GM23338 (cell line): ENCODE data around the gene GPR25. TPM values are rescaled to one million over a fixed set of nuclear protein-coding genes. Genes with fewer than 3 reads are reported as not detected.

Experiments used
- ATAC-seq: fragments of 200-7000 bp; cut with Tn5 transposase; 3 replicates; pipeline ENCODE4 v1.9.1; 2020
- DNase-seq: peaks from one replicate; pipeline ENCODE4 v3.0.0-alpha.2; 2015; ENCODE audit warnings: low spot score
- H2AFZ ChIP-seq: fragments of 200-600 bp; sonication (generic); 2 replicates; pipeline ENCODE4 v1.8.0; 2016; ENCODE audit warnings: antibody characterized with exemption, mild to moderate bottlenecking, moderate library complexity
- H3F3A ChIP-seq: fragments of 200-600 bp; sonication (generic); replicated peaks from 2 replicates; pipeline ENCODE4 v1.8.0; 2017; ENCODE audit warnings: antibody characterized with exemption, mixed run types, low read depth
- H3K27ac ChIP-seq: fragments of 200-600 bp; sonication (generic); 2 replicates; pipeline ENCODE4 v1.6.1; 2016; ENCODE audit warnings: low read depth
- H3K27me3 ChIP-seq: fragments of 200-600 bp; sonication (generic); 2 replicates; pipeline ENCODE4 v1.8.0; 2016; ENCODE audit warnings: mild to moderate bottlenecking, mixed run types, moderate library complexity; ENCODE audit not compliant: insufficient read depth
- H3K36me3 ChIP-seq: fragments of 200-600 bp; sonication (generic); 2 replicates; pipeline ENCODE4 v1.8.0; 2016; ENCODE audit warnings: mild to moderate bottlenecking; ENCODE audit not compliant: insufficient read depth
- H3K4me1 ChIP-seq: fragments of 200-600 bp; sonication (generic); 2 replicates; pipeline ENCODE4 v1.8.0; 2016; ENCODE audit warnings: mild to moderate bottlenecking, moderate library complexity; ENCODE audit not compliant: insufficient read depth
- H3K4me2 ChIP-seq: fragments of 200-600 bp; sonication (generic); 2 replicates; pipeline ENCODE4 v1.7.1; 2017; ENCODE audit warnings: mixed run types
- H3K4me3 ChIP-seq: fragments of 200-600 bp; sonication (generic); 2 replicates; pipeline ENCODE4 v1.6.1; 2016; ENCODE audit warnings: mixed run types
- H3K79me2 ChIP-seq: fragments of 200-600 bp; sonication (generic); replicated peaks from 2 replicates; pipeline ENCODE4 v1.8.0; 2017; ENCODE audit warnings: mild to moderate bottlenecking; ENCODE audit not compliant: insufficient read depth
- H3K9me2 ChIP-seq: fragments of 200-600 bp; sonication (generic); 2 replicates; pipeline ENCODE4 v1.8.0; 2017; ENCODE audit not compliant: insufficient read depth
- H4K20me1 ChIP-seq: fragments of 200-600 bp; sonication (generic); replicated peaks from 2 replicates; pipeline ENCODE4 v1.8.0; 2017; ENCODE audit warnings: mild to moderate bottlenecking; ENCODE audit not compliant: insufficient read depth
- H3K27ac Mint-ChIP-seq: 2 replicates; pipeline ENCODE4 v1.8.0; 2020; ENCODE audit warnings: inconsistent platforms, mild to moderate bottlenecking, moderate library complexity, mixed read lengths
- H3K27me3 Mint-ChIP-seq: 3 replicates; pipeline ENCODE4 v1.8.0; 2022; ENCODE audit warnings: low read depth, mild to moderate bottlenecking, moderate library complexity, mixed read lengths, inconsistent platforms; ENCODE audit not compliant: insufficient read depth, poor library complexity
- H3K36me3 Mint-ChIP-seq: 3 replicates; pipeline ENCODE4 v1.8.0; 2021; ENCODE audit warnings: low read depth, mild to moderate bottlenecking, inconsistent platforms, moderate library complexity, mixed read lengths
- H3K4me1 Mint-ChIP-seq: 3 replicates; pipeline ENCODE4 v1.8.0; 2020; ENCODE audit warnings: mild to moderate bottlenecking, inconsistent platforms, mixed read lengths
- H3K4me3 Mint-ChIP-seq: 3 replicates; pipeline ENCODE4 v1.8.0; 2021; ENCODE audit warnings: moderate library complexity, mild to moderate bottlenecking, inconsistent platforms, mixed read lengths
- H3K9me3 Mint-ChIP-seq: 3 replicates; pipeline ENCODE4 v1.8.0; 2020; ENCODE audit warnings: moderate library complexity, mild to moderate bottlenecking, inconsistent platforms, mixed read lengths
- CREB1 ChIP-seq: fragments of 250-450 bp; sonication (Bioruptor Pico); IDR thresholded peaks from 2 replicates; pipeline ENCODE4 v1.5.0; 2020; ENCODE audit warnings: low read depth, mild to moderate bottlenecking, moderate library complexity
- EZH2 ChIP-seq: fragments of 200-600 bp; sonication (generic); IDR thresholded peaks from one replicate; pipeline ENCODE4 v1.8.0; 2017; ENCODE audit warnings: antibody characterized with exemption, mild to moderate bottlenecking, low read depth; ENCODE audit not compliant: unreplicated experiment
- EZH2phosphoT487 ChIP-seq: fragments of 200-600 bp; sonication (generic); IDR thresholded peaks from one replicate; pipeline ENCODE4 v1.8.1; 2018; ENCODE audit warnings: antibody characterized with exemption; ENCODE audit not compliant: unreplicated experiment
- JUNB ChIP-seq: IDR thresholded peaks from one replicate; pipeline ENCODE4 v1.6.1; 2016; ENCODE audit warnings: antibody characterized with exemption; ENCODE audit not compliant: unreplicated experiment
- NANOG ChIP-seq: IDR thresholded peaks from 2 replicates; pipeline ENCODE4 v1.6.1; 2016; ENCODE audit warnings: antibody characterized with exemption, borderline replicate concordance
- POLR2AphosphoS5 ChIP-seq: IDR thresholded peaks from 2 replicates; pipeline ENCODE4 v1.6.1; 2016; ENCODE audit warnings: antibody characterized with exemption, low read depth
- STAT1 ChIP-seq: IDR thresholded peaks from one replicate; pipeline ENCODE4 v1.6.1; 2016; ENCODE audit warnings: antibody characterized with exemption; ENCODE audit not compliant: unreplicated experiment
- ZNF331 ChIP-seq: fragments of 250-450 bp; sonication (Bioruptor Pico); IDR thresholded peaks from 2 replicates; pipeline ENCODE4 v1.5.0; 2020; ENCODE audit warnings: low read depth, mild to moderate bottlenecking, moderate library complexity
- polyA plus RNA-seq: library from polyadenylated mRNA; unstranded; fragments of >200 nt; fragmentation: Nextera tagmentation; extraction: Ambion mirVana; gene quantifications from 2 replicates; pipeline ENCODE4 v1.2.1, GENCODE V29; 2016
- total RNA-seq: library from RNA; depleted of rRNA; stranded (reverse); fragments of >200 nt; shearing (Covaris generic); gene quantifications from 2 replicates; pipeline ENCODE4 v1.2.3, GENCODE V29; 2014
- TF ChIP-seq, protein P1 (sequence below), 2 experiments: fragments of 200-600 bp in 1 of 2; sonication (generic) in 1 of 2; conservative IDR thresholded peaks; 2 replicates each; pipeline versions ENCODE4 v1.5.1 to v1.6.1; 2016 to 2017; ENCODE audit warnings: antibody characterized with exemption in 2 of 2, low read depth in 2 of 2, mild to moderate bottlenecking in 2 of 2, moderate library complexity in 1 of 2
- TF ChIP-seq, protein P2 (sequence below): IDR thresholded peaks from one replicate; pipeline ENCODE4 v1.6.1; 2018; ENCODE audit warnings: antibody characterized with exemption; ENCODE audit not compliant: unreplicated experiment
- TF ChIP-seq, protein P3 (sequence below): IDR thresholded peaks from 2 replicates; pipeline ENCODE4 v1.6.1; 2016; ENCODE audit warnings: antibody characterized with exemption

Gene GPR25
- total and polyA plus RNA-seq, 2 experiments from 2014 or later = not detected

DNA sequence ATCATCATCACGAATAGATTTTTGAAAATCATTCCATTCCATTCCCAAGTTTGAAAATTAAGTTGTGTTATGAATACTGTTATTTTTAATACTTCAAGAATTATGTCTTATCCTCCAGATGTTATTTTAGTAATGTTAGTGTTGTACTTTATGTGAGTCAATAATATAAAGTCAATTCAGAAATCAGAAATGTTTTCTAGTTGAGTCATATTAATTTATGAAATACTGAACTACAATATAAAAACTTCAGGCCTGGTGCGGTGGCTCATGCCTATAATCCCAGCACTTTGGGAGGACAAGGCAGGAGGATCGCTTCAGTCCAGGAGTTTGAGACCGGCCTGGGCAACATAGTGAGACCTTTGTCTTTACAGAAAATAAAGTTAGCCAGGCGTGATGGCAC, 38.4 kb upstream of the GPR25 start (continued):
- TF ChIP-seq, protein P1, sequence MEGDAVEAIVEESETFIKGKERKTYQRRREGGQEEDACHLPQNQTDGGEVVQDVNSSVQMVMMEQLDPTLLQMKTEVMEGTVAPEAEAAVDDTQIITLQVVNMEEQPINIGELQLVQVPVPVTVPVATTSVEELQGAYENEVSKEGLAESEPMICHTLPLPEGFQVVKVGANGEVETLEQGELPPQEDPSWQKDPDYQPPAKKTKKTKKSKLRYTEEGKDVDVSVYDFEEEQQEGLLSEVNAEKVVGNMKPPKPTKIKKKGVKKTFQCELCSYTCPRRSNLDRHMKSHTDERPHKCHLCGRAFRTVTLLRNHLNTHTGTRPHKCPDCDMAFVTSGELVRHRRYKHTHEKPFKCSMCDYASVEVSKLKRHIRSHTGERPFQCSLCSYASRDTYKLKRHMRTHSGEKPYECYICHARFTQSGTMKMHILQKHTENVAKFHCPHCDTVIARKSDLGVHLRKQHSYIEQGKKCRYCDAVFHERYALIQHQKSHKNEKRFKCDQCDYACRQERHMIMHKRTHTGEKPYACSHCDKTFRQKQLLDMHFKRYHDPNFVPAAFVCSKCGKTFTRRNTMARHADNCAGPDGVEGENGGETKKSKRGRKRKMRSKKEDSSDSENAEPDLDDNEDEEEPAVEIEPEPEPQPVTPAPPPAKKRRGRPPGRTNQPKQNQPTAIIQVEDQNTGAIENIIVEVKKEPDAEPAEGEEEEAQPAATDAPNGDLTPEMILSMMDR (conservative IDR thresholded peaks at IDR 0.05; ENCODE audit: low read depth in 2 of 2) = no peak
- TF ChIP-seq POLR2AphosphoS5 (no peak), ZNF331 (CRISPR knock-in tag) (no peak), JUNB (no peak), STAT1 (no peak), NANOG (no peak), EZH2phosphoT487 (no peak)
- TF ChIP-seq, protein P2, sequence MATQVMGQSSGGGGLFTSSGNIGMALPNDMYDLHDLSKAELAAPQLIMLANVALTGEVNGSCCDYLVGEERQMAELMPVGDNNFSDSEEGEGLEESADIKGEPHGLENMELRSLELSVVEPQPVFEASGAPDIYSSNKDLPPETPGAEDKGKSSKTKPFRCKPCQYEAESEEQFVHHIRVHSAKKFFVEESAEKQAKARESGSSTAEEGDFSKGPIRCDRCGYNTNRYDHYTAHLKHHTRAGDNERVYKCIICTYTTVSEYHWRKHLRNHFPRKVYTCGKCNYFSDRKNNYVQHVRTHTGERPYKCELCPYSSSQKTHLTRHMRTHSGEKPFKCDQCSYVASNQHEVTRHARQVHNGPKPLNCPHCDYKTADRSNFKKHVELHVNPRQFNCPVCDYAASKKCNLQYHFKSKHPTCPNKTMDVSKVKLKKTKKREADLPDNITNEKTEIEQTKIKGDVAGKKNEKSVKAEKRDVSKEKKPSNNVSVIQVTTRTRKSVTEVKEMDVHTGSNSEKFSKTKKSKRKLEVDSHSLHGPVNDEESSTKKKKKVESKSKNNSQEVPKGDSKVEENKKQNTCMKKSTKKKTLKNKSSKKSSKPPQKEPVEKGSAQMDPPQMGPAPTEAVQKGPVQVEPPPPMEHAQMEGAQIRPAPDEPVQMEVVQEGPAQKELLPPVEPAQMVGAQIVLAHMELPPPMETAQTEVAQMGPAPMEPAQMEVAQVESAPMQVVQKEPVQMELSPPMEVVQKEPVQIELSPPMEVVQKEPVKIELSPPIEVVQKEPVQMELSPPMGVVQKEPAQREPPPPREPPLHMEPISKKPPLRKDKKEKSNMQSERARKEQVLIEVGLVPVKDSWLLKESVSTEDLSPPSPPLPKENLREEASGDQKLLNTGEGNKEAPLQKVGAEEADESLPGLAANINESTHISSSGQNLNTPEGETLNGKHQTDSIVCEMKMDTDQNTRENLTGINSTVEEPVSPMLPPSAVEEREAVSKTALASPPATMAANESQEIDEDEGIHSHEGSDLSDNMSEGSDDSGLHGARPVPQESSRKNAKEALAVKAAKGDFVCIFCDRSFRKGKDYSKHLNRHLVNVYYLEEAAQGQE = no peak
- TF ChIP-seq, protein P3, sequence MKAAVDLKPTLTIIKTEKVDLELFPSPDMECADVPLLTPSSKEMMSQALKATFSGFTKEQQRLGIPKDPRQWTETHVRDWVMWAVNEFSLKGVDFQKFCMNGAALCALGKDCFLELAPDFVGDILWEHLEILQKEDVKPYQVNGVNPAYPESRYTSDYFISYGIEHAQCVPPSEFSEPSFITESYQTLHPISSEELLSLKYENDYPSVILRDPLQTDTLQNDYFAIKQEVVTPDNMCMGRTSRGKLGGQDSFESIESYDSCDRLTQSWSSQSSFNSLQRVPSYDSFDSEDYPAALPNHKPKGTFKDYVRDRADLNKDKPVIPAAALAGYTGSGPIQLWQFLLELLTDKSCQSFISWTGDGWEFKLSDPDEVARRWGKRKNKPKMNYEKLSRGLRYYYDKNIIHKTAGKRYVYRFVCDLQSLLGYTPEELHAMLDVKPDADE = no peak

DNA sequence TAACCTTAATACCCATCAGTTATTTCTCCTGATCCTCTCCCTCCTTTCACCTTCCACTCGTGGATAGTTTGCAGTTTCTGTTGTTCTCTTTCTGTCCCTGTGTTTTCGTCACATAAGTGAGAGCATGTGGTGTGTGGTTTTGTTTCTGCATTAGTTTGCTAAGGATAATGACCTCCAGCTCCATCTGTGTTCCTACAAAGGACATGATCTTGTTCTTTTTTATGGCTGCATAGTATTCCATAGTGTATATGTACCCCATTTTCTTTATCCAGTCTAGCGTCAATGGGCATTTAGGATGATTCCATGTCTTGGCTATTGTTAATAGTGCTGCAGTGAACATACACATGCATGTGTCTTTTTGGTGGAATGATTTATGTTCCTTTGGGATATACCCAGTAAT, 36.6 kb upstream of the GPR25 start:
- Mint-ChIP-seq H3K4me1 (no peaks in the 10 kb centered on the region), H3K36me3 (peaks cover 19% of the 10 kb centered on the region; the same call in 2 of the 3 replicates), H3K27ac (no peak overlapping the region), H3K9me3 (peaks cover 6% of the 10 kb centered on the region; the same call in 1 of the 3 replicates), H3K27me3 (peaks cover 2% of the 10 kb centered on the region), H3K4me3 (no peak overlapping the region)
- Histone ChIP-seq H3K36me3 (no peaks in the 10 kb centered on the region), H2AFZ (no peak overlapping the region), H3K27me3 (no peaks in the 10 kb centered on the region), H3K9me2 (no peaks in the 10 kb centered on the region), H3F3A (no peaks in the 10 kb centered on the region), H3K79me2 (no peaks in the 10 kb centered on the region), H3K4me3 (no peak overlapping the region), H4K20me1 (no peaks in the 10 kb centered on the region), H3K27ac (no peak overlapping the region), H3K4me1 (no peaks in the 10 kb centered on the region), H3K4me2 (no peak overlapping the region)
- no peak for ATAC-seq
- no peak for DNase-seq
- TF ChIP-seq POLR2AphosphoS5 (no peak), CREB1 (no peak), EZH2 (no peak), NANOG (no peak), ZNF331 (CRISPR knock-in tag) (no peak), EZH2phosphoT487 (no peak)
- TF ChIP-seq, protein P2 = no peak
- TF ChIP-seq, protein P1 (conservative IDR thresholded peaks at IDR 0.05; ENCODE audit: low read depth in 2 of 2) = no peak
- TF ChIP-seq, protein P3 = no peak
